Mucosa of gallbladder (tissue), 1 donor: ENCODE measurements around the gene RCAN3. TPM values are rescaled to one million over a fixed set of nuclear protein-coding genes. Genes with fewer than 3 reads are reported as not detected.
"Not testable (repeated sequence)": the region's sequence is repeated elsewhere in the genome, so short reads cannot be mapped to it uniquely, and the experiment has no call there.

Experiments
- DNase-seq: peaks from one replicate; pipeline ENCODE4 v3.0.0-alpha.2; 2020; ENCODE audit warnings: low spot score
- total RNA-seq: library from RNA; stranded (reverse); gene quantifications from one replicate; pipeline ENCODE4 v1.2.1, GENCODE V29; 2021
- donor health status: DM: no; HTN: no; CAD: no.

RCAN3 gene
- total RNA-seq, 1 donor from 2014 or later, result 19.1 TPM

GRCh38 chr1:24486331-24487065, 16.1 kb upstream of the RCAN3 start:
- DNase-seq, result no peak

- DNase-seq, result no peak
Measured at GRCh38 chr1:24487455-24487854, 15.2 kb upstream of the RCAN3 start.

- DNase-seq, result not testable (repeated sequence)
Measured at GRCh38 chr1:24488159-24488558, 14.5 kb upstream of the RCAN3 start.

- DNase-seq, result no peak
Measured at GRCh38 chr1:24489674-24490073, 13.0 kb upstream of the RCAN3 start.

GRCh38 chr1:24490101-24490781, 12.4 kb upstream of the RCAN3 start:
- DNase-seq, result no peak

GRCh38 chr1:24491577-24492360, 10.9 kb upstream of the RCAN3 start:
- no peak for DNase-seq

- not testable (repeated sequence) for DNase-seq
Measured at GRCh38 chr1:24492935-24493334, 9.7 kb upstream of the RCAN3 start.

- no peak for DNase-seq
Measured at GRCh38 chr1:24493785-24494184, 8.9 kb upstream of the RCAN3 start.

- DNase-seq, result no peak
Measured at GRCh38 chr1:24498589-24498988, 4.0 kb upstream of the RCAN3 start.

GRCh38 chr1:24500448-24501048, 2.1 kb upstream of the RCAN3 start:
- DNase-seq, result no peak

GRCh38 chr1:24501371-24502064, 1.1 kb upstream of the RCAN3 start:
- DNase-seq, result no peak

- DNase-seq, result peak; percentile 68
Measured at GRCh38 chr1:24502065-24502708, 449 bp upstream of the RCAN3 start.

GRCh38 chr1:24503059-24503751, 569 bp downstream of the RCAN3 start:
- DNase-seq, result no peak

- no peak for DNase-seq
Measured at GRCh38 chr1:24503870-24504523, 1.4 kb downstream of the RCAN3 start.

- DNase-seq, result no peak
Measured at GRCh38 chr1:24504560-24504959, 1.9 kb downstream of the RCAN3 start.

- no peak for DNase-seq
Measured at GRCh38 chr1:24505816-24506215, 3.2 kb downstream of the RCAN3 start.

GRCh38 chr1:24506691-24507381, 4.2 kb downstream of the RCAN3 start:
- DNase-seq, result no peak

- DNase-seq, result no peak
Measured at GRCh38 chr1:24507405-24507804, 4.8 kb downstream of the RCAN3 start.

- no peak for DNase-seq
Measured at GRCh38 chr1:24508911-24509310, 6.3 kb downstream of the RCAN3 start.
